Erythroblast (primary cell): ENCODE results near the gene ANKRD31.
"Not testable (repeated sequence)": the region's sequence is repeated elsewhere in the genome, so short reads cannot be mapped to it uniquely, and the experiment has no call there.

Experiments used
- DNase-seq, 2 experiments: peaks; one replicate each; lab custom pipeline; 2025; lab: John Stamatoyannopoulos, UW
- GATA1 ChIP-seq: IDR thresholded peaks from 2 replicates; pipeline ENCODE4 v1.6.1; 2011; ENCODE audit warnings: low read depth, mild to moderate bottlenecking, control low read depth, low read length, moderate library complexity
- POLR2A ChIP-seq: IDR thresholded peaks from 2 replicates; pipeline ENCODE4 v1.6.1; 2011; ENCODE audit warnings: mild to moderate bottlenecking, low read length

Gene ANKRD31

DNA sequence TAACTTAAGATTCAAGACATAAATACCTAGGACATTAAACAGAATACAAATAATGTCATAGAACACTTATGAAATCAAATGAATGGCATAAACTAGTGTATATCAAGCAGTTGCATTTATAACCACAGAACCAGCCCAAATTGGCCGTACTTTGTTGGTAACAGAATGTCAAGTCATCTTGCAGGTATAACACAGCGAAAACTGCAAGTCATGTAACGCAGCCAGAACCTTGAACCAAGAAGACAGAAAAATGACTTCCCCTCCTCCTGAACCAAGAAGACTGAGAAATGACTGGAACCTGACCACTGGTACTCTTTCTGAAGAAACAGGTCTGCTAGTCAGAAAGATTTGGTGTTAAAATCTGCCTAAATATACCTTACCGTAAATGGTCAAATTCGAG is 38.9 kb downstream of the ANKRD31 start:
- TF ChIP-seq POLR2A: no peak
- no peak for TF ChIP-seq GATA1

DNA sequence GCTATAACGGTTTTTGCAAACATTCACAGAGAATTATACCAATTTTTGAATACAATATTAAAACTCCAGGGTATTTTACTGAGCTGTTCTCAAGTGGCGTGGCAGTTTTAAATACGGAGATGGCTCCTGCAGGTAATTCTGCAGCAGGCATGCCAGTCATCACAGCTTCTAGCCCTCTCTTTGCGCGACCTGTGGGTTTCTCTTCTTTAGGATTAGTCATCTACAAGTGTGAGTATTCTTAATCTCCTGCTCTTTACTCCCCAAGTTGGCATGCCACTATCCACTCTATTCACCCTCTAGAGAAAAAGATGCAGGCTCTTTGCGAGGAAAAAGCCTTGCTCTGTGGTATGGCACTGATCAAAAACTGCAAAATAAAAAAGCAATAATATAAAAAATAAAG is 43.9 kb downstream of the ANKRD31 start:
- DNase-seq: no peak
- no peak for TF ChIP-seq POLR2A
- no peak for TF ChIP-seq GATA1

More for the DNA sequence above, 38.9 kb downstream of the ANKRD31 start:
- DNase-seq: no peak

DNA sequence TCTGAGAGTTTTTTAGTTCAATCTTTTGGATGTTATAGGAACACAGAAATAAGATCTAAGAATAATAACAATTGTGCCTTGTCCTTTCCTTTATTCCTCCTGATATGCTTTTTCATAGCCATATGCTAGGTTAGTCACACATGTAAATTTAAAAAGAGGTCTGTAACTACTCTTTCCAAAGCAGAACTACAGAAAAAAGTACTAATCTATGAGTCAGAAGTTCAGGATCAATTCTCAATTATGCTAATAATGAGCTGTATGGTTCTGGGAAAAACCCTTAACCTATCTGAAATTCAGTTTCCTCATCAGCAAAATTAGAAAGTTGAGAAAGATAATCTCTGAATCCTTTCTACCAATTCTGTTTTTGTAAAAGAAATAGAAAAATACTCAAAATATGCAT is 44.4 kb downstream of the ANKRD31 start:
- TF ChIP-seq POLR2A: no peak
- no peak for TF ChIP-seq GATA1
- DNase-seq: no peak

DNA sequence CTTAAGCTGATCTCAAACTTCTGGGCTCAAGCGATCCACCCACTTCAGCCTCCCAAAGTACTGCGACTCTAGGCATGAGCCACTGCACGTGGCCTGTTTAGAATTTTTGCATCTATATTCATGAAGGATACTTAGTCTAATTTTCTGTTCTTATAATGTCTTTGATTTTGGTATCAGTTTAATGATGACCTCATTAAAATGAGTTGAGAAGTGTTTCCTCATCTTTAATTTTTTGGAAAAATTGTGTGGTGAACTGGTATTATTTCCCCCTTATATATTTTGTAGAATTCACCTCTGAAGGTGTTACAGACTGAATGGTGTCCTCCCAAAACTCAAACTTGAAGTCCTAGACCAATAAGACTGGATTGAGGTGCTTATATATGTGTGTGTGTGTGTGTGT is 46.5 kb downstream of the ANKRD31 start:
- TF ChIP-seq POLR2A (no peak), GATA1 (no peak)
- no peak for DNase-seq

DNA sequence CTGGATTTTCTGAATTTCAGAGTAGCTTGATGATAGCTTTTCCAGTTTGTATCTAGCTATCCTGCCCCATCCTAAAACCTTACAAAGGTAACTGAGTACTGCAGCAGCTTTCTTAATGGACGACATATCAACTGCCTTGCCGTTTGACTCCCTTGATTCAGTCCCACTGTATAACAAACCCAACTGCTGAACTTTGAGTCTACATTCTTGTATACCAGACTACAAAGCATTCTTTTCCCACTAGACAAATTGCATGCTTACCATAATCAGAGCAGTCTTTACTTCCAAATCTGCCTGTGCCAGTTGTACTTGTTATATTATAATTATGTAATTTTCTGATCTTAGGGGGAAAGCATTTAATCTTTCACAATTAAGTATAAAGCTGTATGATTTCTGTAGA is 47.3 kb downstream of the ANKRD31 start:
- TF ChIP-seq GATA1: no peak
- TF ChIP-seq POLR2A: no peak
- no peak for DNase-seq

DNA sequence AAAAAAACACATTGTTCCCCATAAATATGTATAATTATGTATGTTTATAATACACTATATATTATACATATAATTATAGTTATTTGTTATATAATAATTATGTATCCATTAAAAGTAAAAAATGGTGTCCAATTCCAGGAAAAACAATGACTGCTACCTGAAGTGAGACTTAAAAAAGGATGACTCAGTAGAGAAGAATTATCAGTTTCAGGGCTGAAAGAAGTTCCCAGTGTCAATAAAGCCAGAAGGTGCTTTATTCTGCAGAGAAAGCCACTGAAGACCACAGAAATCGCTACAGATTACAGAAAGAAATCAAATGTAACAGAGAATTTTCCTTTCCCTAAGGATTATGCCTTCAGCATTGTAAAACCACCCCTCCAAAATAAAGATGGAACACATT is 50.9 kb downstream of the ANKRD31 start:
- TF ChIP-seq GATA1: no peak
- TF ChIP-seq POLR2A: no peak
- no peak for DNase-seq

DNA sequence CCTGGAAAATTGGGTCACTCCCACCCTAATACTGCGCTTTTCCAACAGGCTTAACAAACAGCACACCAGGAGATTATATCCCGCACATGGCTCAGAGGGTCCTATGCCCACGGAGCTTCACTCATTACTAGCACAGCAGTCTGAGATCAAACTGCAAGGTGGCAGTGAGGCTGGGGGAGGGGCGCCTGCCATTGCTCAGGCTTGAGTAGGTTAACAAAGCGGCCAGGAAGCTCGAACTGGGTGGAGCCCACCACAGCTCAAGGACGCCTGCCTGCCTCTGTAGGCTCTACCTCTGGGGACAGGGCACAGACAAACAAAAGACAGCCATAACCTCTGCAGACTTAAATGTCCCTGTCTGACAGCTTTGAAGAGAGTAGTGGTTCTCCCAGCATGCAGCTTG is 60.7 kb downstream of the ANKRD31 start:
- DNase-seq: not testable (repeated sequence)

DNA sequence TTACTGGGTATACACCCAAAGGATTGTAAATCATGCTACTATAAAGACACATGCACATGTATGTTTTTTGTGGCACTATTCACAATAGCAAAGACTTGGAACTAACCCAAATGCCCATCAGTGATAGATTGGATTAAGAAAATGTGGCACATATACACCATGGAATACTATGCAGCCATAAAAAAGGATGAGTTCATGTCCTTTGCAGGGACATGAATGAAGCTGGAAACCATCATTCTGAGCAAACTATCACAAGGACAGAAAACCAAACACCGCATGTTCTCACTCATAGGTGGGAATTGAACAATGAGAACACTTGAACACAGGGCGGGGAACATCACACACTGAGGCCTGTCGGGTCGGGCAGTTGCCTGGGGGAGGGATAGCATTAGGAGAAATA is 61.8 kb downstream of the ANKRD31 start:
- not testable (repeated sequence) for DNase-seq

DNA sequence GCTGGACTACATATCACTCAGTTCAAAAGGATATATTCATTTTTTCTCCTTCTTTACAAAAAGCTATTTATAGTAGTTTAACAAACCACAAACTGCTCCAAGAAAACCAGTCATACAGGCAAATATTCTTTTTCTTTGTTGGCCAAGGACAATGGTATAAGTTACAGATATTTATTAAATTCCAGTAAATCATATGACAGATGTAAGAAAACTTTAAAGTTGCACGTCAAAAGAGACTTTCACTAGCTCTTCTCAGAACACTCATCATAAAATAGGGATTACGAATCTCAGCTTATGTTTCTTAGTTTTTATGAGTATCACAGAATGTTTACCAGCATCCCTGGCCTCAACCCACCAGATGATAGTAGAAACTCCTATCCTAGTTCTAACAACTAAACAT is 67.2 kb downstream of the ANKRD31 start:
- no peak for DNase-seq
- no peak for TF ChIP-seq POLR2A
- TF ChIP-seq GATA1: no peak

DNA sequence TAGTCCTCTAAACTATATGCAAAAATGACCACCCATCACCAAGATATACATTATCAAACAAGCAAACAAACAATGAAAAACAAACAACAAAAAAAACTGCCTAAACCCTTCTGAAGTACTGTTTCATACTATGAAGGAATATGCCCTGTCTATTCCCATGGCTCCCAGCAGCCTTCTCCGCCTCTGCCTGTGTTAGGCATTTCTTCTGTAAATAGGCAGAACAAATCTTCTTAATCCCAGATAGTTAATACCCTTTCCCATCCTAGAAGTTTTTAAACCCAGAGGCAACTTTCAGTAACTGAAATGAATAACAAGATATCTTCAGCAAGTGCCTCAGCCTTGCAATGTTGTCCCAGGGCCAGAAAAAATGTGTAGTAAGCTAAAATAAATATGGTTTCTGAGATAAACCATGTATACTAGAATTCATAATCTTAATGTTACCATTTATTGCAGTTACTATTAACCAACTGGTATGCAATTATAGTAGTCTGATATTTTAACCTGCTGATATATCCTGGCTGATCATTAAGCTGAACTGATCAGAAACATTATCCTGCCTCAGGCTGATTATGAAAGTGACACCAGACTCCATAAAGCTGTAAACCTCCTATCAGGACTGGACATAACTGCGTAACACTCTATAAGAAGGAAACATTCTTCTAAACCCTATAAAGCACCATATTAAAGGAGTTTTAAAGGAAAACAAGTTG is 68.5 kb downstream of the ANKRD31 start:
- TF ChIP-seq POLR2A (no peak), GATA1 (no peak)
- DNase-seq: no peak

DNA sequence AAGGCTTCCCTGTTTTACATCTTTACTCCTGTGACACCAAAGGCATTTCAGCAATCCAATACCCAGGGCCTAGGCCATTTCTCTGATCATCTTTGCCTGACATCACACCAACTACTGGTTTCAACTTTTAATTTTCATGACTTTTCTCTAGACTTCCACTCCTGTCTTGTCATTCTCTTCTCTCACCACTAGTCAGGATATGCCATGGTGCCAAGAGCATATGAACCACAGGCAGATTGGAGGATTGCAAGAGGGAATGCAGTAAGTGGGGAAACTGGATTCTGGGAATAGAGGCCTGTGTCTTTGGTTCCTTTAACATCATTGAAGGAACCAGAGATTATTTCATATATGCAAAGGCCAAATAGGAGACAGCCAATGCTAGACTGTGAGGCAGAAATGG is 69.3 kb downstream of the ANKRD31 start:
- no peak for DNase-seq
- TF ChIP-seq POLR2A: no peak
- no peak for TF ChIP-seq GATA1

DNA sequence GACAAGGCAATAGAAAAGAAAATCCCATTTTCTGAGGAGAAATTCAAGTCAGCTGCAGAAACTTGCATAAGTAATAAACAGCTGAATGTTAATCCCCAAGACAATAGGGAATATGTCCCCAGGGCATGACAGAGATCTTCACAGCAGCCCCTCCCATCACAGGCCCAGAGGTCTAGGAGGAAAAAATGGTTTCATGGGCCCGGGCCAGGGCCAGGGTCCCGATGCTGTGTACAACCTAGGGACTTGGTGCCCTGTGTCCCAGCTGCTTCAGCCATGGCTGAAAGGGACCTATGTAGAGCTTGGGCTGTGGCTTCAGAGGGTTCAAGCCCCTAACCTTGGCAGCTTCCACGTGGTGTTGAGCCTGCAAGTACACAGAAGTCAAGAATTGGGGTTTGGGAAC is 75.2 kb downstream of the ANKRD31 start:
- not testable (repeated sequence) for DNase-seq

DNA sequence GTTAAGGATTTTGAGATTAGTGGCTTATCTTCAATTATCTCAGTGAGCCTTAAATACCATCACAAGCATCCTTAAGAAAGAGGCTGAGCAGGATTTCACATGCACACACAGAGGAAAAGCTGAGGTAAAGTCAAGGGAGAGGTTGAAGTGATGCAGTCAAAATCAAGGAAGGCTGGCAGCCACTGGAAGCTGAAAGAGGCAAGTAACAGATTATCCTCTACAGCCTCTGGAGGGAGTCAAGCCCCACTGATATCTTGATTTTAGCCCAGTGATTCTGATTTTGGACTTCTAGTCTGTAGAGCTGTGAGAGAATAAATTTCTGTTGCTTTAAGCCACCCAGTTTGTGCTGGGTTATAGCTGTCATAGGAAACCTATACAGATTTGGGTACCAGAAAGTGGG is 80.1 kb downstream of the ANKRD31 start:
- peak; percentile 7 to 8 for DNase-seq
- TF ChIP-seq POLR2A: no peak
- TF ChIP-seq GATA1: no peak

DNA sequence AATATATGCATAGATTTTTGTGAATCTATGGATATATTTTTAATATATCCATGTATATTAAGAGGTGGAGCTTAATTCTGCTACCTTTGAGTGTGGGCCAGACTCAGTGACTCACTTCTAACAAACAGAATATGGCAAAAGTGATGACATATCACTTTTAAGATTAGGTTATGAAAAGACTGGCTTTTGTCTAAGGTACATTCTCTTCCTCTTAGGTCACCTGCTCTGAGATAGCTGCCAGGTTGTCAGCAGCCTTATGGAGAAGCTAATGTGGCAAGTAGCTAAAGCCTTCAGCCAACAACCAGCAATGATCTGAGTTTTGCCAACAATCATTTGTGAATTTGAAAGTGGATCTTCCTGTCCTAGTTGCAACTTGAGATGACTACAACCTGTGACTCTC is 83.8 kb downstream of the ANKRD31 start:
- TF ChIP-seq GATA1: no peak
- DNase-seq: no peak

DNA sequence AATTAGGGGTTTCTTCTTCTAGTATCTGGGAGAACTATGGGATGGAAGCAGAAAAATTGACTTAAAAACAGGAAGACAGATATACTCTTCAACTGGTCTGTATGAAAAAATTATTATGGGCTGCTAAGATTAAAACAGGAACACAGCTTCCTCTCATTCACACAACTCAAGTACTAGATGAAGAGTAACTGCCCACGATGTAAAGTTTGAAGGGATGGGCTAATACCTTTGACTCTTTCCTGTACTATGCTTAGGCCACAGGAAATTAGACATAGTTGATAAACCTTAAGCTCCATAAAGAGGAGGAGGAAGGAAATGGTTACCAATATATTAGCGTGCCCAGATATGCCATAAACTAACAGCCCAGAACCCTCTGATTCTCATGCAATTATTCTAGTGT is 88.6 kb downstream of the ANKRD31 start:
- no peak for TF ChIP-seq POLR2A
- TF ChIP-seq GATA1: no peak
- DNase-seq: no peak
